Adrenal gland (tissue), 12 donors: Measurements from ENCODE around the gene FYN. TPM values are rescaled to one million over a fixed set of nuclear protein-coding genes. Genes with fewer than 3 reads are reported as not detected.

Experiments used
- DNase-seq, 7 donors: peaks; one replicate each; pipeline ENCODE4 v3.0.0-alpha.2; 2019 to 2020
- H3K27ac ChIP-seq, 5 donors: fragments of 200-600 bp; sonication (generic) in 4 of 5; 1 replicate in 3 of 5; 2 replicates in 2 of 5; pipeline versions ENCODE4 v1.5.1 to v1.8.0; 2016 to 2020; ENCODE audit warnings: mild to moderate bottlenecking in 1 of 5
- H3K27me3 ChIP-seq: fragments of 200-600 bp; 2 replicates; pipeline ENCODE4 v1.8.0; 2021
- H3K36me3 ChIP-seq, 2 donors: fragments of 200-600 bp; replicated peaks in 1 of 2; 1 replicate in 1 of 2; 2 replicates in 1 of 2; pipeline versions ENCODE4 v1.5.1 to v1.8.0; 2018 to 2022
- H3K4me1 ChIP-seq, 2 donors: fragments of 200-600 bp; replicated peaks in 1 of 2; 1 replicate in 1 of 2; 2 replicates in 1 of 2; pipeline versions ENCODE4 v1.5.1 to v1.8.0; 2018 to 2021
- H3K4me3 ChIP-seq, 4 donors: fragments of 200-600 bp; sonication (generic) in 3 of 4; one replicate each; pipeline ENCODE4 v1.5.1; 2016 to 2018
- H3K9me3 ChIP-seq, 3 donors: fragments of 200-600 bp; sonication (generic) in 1 of 3; replicated peaks in 1 of 3; 1 replicate in 2 of 3; 2 replicates in 1 of 3; pipeline versions ENCODE4 v1.5.1 to v1.8.0; 2016 to 2021
- POLR2A ChIP-seq, 2 donors: fragments of 450-650 bp; IDR thresholded peaks; one replicate each; pipeline ENCODE4 v1.6.1; 2017; ENCODE audit warnings: antibody characterized with exemption in 2 of 2, mild to moderate bottlenecking in 2 of 2, moderate library complexity in 1 of 2
- WGBS, 4 donors: extraction: QIAGEN DNeasy Blood & Tissue Kit in 2 of 4; methylation state at CpG; one replicate each; pipeline versions ENCODE4 v1.1.5 to v1.1.7; 2013 to 2017; 5-methylcytosine and 5-hydroxymethylcytosine counted together
- intact Hi-C, 2 donors: fragments of 100-400 bp; cut with DNase I; formaldehyde crosslinking; loops; one replicate each; pipeline versions ENCODE4 v1.14.1 to v1.15.0; 2022 to 2023
- polyA plus RNA-seq, 3 donors: library from polyadenylated mRNA; stranded (reverse); fragments of 200-250 nt in 2 of 3; fragments of 350-450 nt in 1 of 3; fragmentation: Illumina TruSeq in 1 of 3; extraction: RNeasy Lipid Tissue Mini Kit (QIAGEN cat#74804) in 1 of 3; gene quantifications; one replicate each; pipeline ENCODE4 v1.2.3, GENCODE V29; 2013 to 2014
- total RNA-seq, 9 donors: library from RNA; depleted of rRNA in 4 of 9; stranded (reverse); fragments of >200 nt in 4 of 9; fragments of 120-200 nt in 1 of 9; fragmentation: NEBNext Ultra II Directional in 1 of 9; extraction: Animal tissue kit (Norgen Biotek cat#: 25700) in 1 of 9; gene quantifications; one replicate each; pipeline versions ENCODE4 v1.1.0 to v1.2.4, GENCODE V29; 2013 to 2023
- TF ChIP-seq, protein P1 (sequence below), 6 experiments: fragments of 450-650 bp in 4 of 6; fragments of 200-600 bp in 2 of 6; sonication (generic) in 1 of 6; IDR thresholded peaks; 1 replicate in 5 of 6; 2 replicates in 1 of 6; pipeline versions ENCODE4 v1.5.1 to v1.8.0; 2016 to 2021; ENCODE audit warnings: antibody characterized with exemption in 6 of 6, mild to moderate bottlenecking in 2 of 6, moderate library complexity in 1 of 6
- donor health status: healthy with polysubstance abuse.
- donor health status: Bipolar disorder and iron deficiency.
- donor health status: DM: yes; HTN: yes; CAD: no.
- donor health status: DM: no; HTN: no; CAD: no.
- donor health status: DM: no; HTN: no; CAD: no.
- donor health status: DM: yes; HTN: yes; CAD: no.

The FYN gene
- total and polyA plus RNA-seq, 12 donors, result 10.7 to 36.5 (median 19.8) TPM

- H3K27me3 ChIP-seq, result peaks cover 4% of the 10 kb centered on the region
- H3K9me3 ChIP-seq, result no peaks in the 10 kb centered on the region
- TF ChIP-seq, protein P1, sequence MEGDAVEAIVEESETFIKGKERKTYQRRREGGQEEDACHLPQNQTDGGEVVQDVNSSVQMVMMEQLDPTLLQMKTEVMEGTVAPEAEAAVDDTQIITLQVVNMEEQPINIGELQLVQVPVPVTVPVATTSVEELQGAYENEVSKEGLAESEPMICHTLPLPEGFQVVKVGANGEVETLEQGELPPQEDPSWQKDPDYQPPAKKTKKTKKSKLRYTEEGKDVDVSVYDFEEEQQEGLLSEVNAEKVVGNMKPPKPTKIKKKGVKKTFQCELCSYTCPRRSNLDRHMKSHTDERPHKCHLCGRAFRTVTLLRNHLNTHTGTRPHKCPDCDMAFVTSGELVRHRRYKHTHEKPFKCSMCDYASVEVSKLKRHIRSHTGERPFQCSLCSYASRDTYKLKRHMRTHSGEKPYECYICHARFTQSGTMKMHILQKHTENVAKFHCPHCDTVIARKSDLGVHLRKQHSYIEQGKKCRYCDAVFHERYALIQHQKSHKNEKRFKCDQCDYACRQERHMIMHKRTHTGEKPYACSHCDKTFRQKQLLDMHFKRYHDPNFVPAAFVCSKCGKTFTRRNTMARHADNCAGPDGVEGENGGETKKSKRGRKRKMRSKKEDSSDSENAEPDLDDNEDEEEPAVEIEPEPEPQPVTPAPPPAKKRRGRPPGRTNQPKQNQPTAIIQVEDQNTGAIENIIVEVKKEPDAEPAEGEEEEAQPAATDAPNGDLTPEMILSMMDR (IDR thresholded peaks at IDR 0.05), result no peak
- TF ChIP-seq POLR2A (IDR thresholded peaks at IDR 0.05), result no peak
- intact Hi-C loops, result no loop called here
- no peaks in the 10 kb centered on the region for H3K36me3 ChIP-seq
- no peak overlapping the region for H3K4me3 ChIP-seq
- no peak for DNase-seq
- no peak overlapping the region for H3K27ac ChIP-seq
- no peaks in the 10 kb centered on the region for H3K4me1 ChIP-seq
- WGBS, 4 donors, result 68 to 79% (median 76%) methylated on average over 2 of the region's 2 CpGs
Measured at GRCh38 chr6:111854683-111855082, 18.6 kb downstream of the FYN start.

GRCh38 chr6:111852725-111853124 is 20.5 kb downstream of the FYN start:
- Histone ChIP-seq H3K36me3 (no peaks in the 10 kb centered on the region), H3K27ac (no peak overlapping the region), H3K4me1 (no peaks in the 10 kb centered on the region), H3K27me3 (peaks cover 4% of the 10 kb centered on the region), H3K4me3 (no peak overlapping the region), H3K9me3 (no peaks in the 10 kb centered on the region)
- WGBS, 4 donors, result 33 to 48% (median 36%) methylated on average over 2 of the region's 2 CpGs
- TF ChIP-seq POLR2A (IDR thresholded peaks at IDR 0.05), result no peak
- TF ChIP-seq, protein P1 (IDR thresholded peaks at IDR 0.05), result no peak
- intact Hi-C loops, result no loop called here
- DNase-seq, result peak in 1 of 7 donors; percentile 22

- Histone ChIP-seq H3K36me3 (no peaks in the 10 kb centered on the region), H3K27me3 (peaks cover 4% of the 10 kb centered on the region), H3K9me3 (no peaks in the 10 kb centered on the region), H3K27ac (no peak overlapping the region), H3K4me3 (no peak overlapping the region), H3K4me1 (peaks cover 0 to 9% of the 10 kb centered on the region in 2 donors)
- TF ChIP-seq, protein P1 (IDR thresholded peaks at IDR 0.05), result no peak
- no peak for TF ChIP-seq POLR2A (IDR thresholded peaks at IDR 0.05)
- intact Hi-C loops, result no loop called here
- DNase-seq, result no peak
- 79 to 86% (median 81%) methylated on average over 10 of the region's 10 CpGs for WGBS, 4 donors
Measured at GRCh38 chr6:111850295-111850937, 22.8 kb downstream of the FYN start.

DNA sequence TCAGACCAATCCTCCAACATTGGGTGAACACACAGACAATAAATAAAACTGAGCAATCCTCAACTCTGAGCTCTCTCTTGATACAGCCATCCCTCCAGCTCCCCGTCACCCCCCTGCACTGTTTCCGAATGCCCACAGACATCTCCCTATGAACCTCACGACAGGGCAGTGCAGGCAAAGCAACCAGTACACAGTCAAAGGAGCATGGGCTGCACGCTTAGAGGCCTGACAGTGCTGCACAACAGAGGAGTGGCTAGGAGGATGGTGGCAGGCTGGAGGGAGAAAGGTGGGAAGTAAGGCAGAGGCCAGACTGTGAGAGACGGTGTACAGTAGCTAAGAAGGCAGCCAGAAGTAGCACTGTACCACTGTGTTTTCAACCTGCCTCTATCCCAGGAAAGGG is 24.0 kb downstream of the FYN start:
- WGBS, 4 donors, result 79 to 85% (median 83%) methylated on average over 5 of the region's 5 CpGs
- Histone ChIP-seq H3K4me3 (no peak overlapping the region), H3K27ac (no peak overlapping the region), H3K36me3 (no peaks in the 10 kb centered on the region), H3K4me1 (peaks cover 0 to 17% of the 10 kb centered on the region in 2 donors), H3K9me3 (no peaks in the 10 kb centered on the region), H3K27me3 (peaks cover 4% of the 10 kb centered on the region)
- intact Hi-C loops, result no loop called here
- TF ChIP-seq, protein P1 (IDR thresholded peaks at IDR 0.05), result no peak
- no peak for TF ChIP-seq POLR2A (IDR thresholded peaks at IDR 0.05)
- no peak for DNase-seq
